Liver (tissue), 3 donors: Measurements from ENCODE around the gene TOX2.

Experiments used
- CTCF ChIP-seq: fragments of 150-350 bp; IDR thresholded peaks from 2 replicates; pipeline ENCODE4 v1.5.1; 2017; ENCODE audit warnings: improper control_type of control experiment, low read depth, low read length; ENCODE audit not compliant: missing input control
- GABPA ChIP-seq, 2 donors: IDR thresholded peaks in 1 of 2; conservative IDR thresholded peaks in 1 of 2; 2 replicates each; pipeline ENCODE4 v1.6.1; 2016; ENCODE audit warnings: antibody characterized with exemption in 2 of 2, mild to moderate bottlenecking in 1 of 2, moderate library complexity in 1 of 2
- JUND ChIP-seq, 2 donors: IDR thresholded peaks; 2 replicates each; pipeline ENCODE4 v1.6.1; 2016; ENCODE audit warnings: antibody characterized with exemption in 2 of 2
- SP1 ChIP-seq: IDR thresholded peaks from 2 replicates; pipeline ENCODE4 v1.6.1; 2018; ENCODE audit warnings: antibody characterized with exemption, mild to moderate bottlenecking
- YY1 ChIP-seq: IDR thresholded peaks from 2 replicates; pipeline ENCODE4 v1.6.1; 2016; ENCODE audit warnings: antibody characterized with exemption, mild to moderate bottlenecking
- ZBTB33 ChIP-seq: IDR thresholded peaks from 2 replicates; pipeline ENCODE4 v1.6.1; 2016; ENCODE audit warnings: antibody characterized with exemption
- donor health status: healthy.
- donor health status: healthy.

GRCh38 chr20:44056010-44056698, 141.5 kb downstream of the TOX2 start:
- no peak for TF ChIP-seq SP1
- no peak for TF ChIP-seq CTCF
- no peak for TF ChIP-seq JUND (IDR thresholded peaks at IDR 0.05)
- TF ChIP-seq ZBTB33, result no peak
- TF ChIP-seq GABPA (IDR thresholded peaks at IDR 0.05 in 1 of 2, conservative IDR thresholded peaks at IDR 0.05 in 1 of 2), result no peak
- no peak for TF ChIP-seq YY1
